ENCODE results near the gene FOXK2.
"Not testable (repeated sequence)": the region's sequence is repeated elsewhere in the genome, so short reads cannot be mapped to it uniquely, and the experiment has no call there.

Gene FOXK2

GRCh38 chr17:82496529-82497434 is 22.8 kb upstream of the FOXK2 start:
- DNase-seq, result peak; percentile 87

- no peak for DNase-seq
Measured at GRCh38 chr17:82497483-82498405, 21.8 kb upstream of the FOXK2 start.

GRCh38 chr17:82502207-82502606 is 17.3 kb upstream of the FOXK2 start:
- DNase-seq, result no peak

- no peak for DNase-seq
Measured at GRCh38 chr17:82503094-82503727, 16.3 kb upstream of the FOXK2 start.

GRCh38 chr17:82503728-82504308 is 15.7 kb upstream of the FOXK2 start:
- no peak for DNase-seq

- no peak for DNase-seq
Measured at GRCh38 chr17:82505296-82505695, 14.2 kb upstream of the FOXK2 start.

GRCh38 chr17:82506402-82506801 is 13.1 kb upstream of the FOXK2 start:
- not testable (repeated sequence) for DNase-seq

GRCh38 chr17:82507631-82508175 is 11.8 kb upstream of the FOXK2 start:
- no peak for DNase-seq

GRCh38 chr17:82511642-82512041 is 7.9 kb upstream of the FOXK2 start:
- not testable (repeated sequence) for DNase-seq

GRCh38 chr17:82513864-82514263 is 5.7 kb upstream of the FOXK2 start:
- not testable (repeated sequence) for DNase-seq

GRCh38 chr17:82517230-82517865 is 2.2 kb upstream of the FOXK2 start:
- DNase-seq, result no peak

- DNase-seq, result no peak
Measured at GRCh38 chr17:82519971-82520903, 705 bp downstream of the FOXK2 start.

- DNase-seq, result no peak
Measured at GRCh38 chr17:82524540-82524939, 5.0 kb downstream of the FOXK2 start.

GRCh38 chr17:82525712-82526111 is 6.2 kb downstream of the FOXK2 start:
- DNase-seq, result no peak

GRCh38 chr17:82527898-82528297 is 8.4 kb downstream of the FOXK2 start:
- DNase-seq, result no peak

GRCh38 chr17:82528484-82529265 is 9.1 kb downstream of the FOXK2 start:
- no peak for DNase-seq

- no peak for DNase-seq
Measured at GRCh38 chr17:82529914-82530300, 10.4 kb downstream of the FOXK2 start.

GRCh38 chr17:82531431-82531881 is 11.9 kb downstream of the FOXK2 start:
- peak; percentile 17 for DNase-seq

- DNase-seq, result no peak
Measured at GRCh38 chr17:82534401-82534812, 14.9 kb downstream of the FOXK2 start.
